RWPE1 (cell line): ENCODE data around the gene TNPO2.

Source experiments
- CTCF ChIA-PET: fragments of 350-600 bp; sonication (Branson Sonifier 250); formaldehyde crosslinking; extraction: SDS; loops from one replicate; lab custom pipeline; 2021; lab: Yijun Ruan, JAX
- POLR2A ChIA-PET: fragments of 400-600 bp; formaldehyde crosslinking; extraction: SDS; loops from one replicate; lab custom pipeline; 2020; ENCODE audit warnings: antibody characterized with exemption; ENCODE audit not compliant: low non-redundant PET; lab: Yijun Ruan, JAX
- DNase-seq: peaks from one replicate; pipeline ENCODE4 v3.0.0; 2012; ENCODE audit warnings: low spot score
- H3K27ac ChIP-seq: fragments of 450-650 bp; 2 replicates; pipeline ENCODE4 v1.5.1; 2017
- TF ChIP-seq, protein P1 (sequence below): fragments of 450-650 bp; conservative IDR thresholded peaks from 2 replicates; pipeline ENCODE4 v1.5.1; 2017; ENCODE audit warnings: low read depth, mild to moderate bottlenecking

The TNPO2 gene

DNA sequence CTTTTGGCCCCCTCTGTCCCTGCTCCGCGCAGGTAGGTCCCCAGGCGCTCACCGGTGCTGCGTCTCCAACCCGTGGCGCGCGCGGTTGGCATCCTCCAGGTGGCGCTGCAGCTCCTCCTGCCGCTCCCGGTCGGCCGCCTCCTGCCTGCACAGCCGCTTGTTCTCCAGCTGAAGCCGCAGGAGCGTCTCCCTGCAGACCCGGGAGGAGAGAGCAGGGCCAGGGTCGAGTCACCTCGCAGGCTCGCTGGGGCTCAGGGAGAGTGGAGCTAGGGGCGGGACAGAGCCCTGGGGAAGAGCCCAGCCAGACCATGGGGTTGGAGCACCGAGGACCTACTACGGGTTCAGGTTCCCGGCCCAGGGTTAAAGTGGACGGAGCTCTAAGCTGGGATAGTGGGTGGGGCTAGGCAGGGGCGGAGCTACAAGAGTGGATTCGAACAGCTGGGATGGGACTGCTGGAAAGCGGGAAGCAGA, 42.4 kb upstream of the TNPO2 start:
- ChIA-PET CTCF (interaction anchor here (0.8 to 2.0 kb wide), 2 partner anchors 9 to 30 kb away, joined by 7 to 9 read pairs; no protein-coding TSS in a partner anchor), POLR2A (no interaction called here)
- H3K27ac ChIP-seq: peak overlapping the region; percentile 19; the same call in 1 of the 2 replicates
- no peak for DNase-seq
- TF ChIP-seq, protein P1, sequence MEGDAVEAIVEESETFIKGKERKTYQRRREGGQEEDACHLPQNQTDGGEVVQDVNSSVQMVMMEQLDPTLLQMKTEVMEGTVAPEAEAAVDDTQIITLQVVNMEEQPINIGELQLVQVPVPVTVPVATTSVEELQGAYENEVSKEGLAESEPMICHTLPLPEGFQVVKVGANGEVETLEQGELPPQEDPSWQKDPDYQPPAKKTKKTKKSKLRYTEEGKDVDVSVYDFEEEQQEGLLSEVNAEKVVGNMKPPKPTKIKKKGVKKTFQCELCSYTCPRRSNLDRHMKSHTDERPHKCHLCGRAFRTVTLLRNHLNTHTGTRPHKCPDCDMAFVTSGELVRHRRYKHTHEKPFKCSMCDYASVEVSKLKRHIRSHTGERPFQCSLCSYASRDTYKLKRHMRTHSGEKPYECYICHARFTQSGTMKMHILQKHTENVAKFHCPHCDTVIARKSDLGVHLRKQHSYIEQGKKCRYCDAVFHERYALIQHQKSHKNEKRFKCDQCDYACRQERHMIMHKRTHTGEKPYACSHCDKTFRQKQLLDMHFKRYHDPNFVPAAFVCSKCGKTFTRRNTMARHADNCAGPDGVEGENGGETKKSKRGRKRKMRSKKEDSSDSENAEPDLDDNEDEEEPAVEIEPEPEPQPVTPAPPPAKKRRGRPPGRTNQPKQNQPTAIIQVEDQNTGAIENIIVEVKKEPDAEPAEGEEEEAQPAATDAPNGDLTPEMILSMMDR: no peak

DNA sequence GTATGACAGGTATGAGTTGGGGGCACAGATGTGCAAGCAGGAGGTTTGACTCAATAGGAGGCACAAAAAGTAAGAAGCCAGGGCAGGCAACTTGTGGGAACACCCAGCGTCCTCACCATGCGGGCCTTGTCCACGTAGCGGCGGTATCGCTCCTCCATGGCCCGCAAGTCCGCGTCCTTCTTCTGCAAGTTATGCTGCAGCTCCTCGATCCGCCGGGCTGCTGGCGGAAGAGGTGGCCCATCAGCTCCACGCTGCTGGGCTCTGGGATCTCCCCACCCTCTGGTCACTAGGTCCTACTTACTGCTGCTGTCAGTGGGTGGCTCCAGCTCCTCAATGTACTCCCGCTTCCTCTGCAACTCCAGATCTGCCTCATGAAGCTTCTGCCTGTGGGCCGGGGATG, 41.0 kb upstream of the TNPO2 start:
- CTCF ChIA-PET: interaction anchor here (0.6 to 2.0 kb wide), 2 partner anchors 32 to 304 kb away, joined by 4 to 9 read pairs; no protein-coding TSS in a partner anchor
- TF ChIP-seq, protein P1: no peak
- peak overlapping the region; percentile 19 for H3K27ac ChIP-seq
- DNase-seq: no peak
- POLR2A ChIA-PET: no interaction called here

DNA sequence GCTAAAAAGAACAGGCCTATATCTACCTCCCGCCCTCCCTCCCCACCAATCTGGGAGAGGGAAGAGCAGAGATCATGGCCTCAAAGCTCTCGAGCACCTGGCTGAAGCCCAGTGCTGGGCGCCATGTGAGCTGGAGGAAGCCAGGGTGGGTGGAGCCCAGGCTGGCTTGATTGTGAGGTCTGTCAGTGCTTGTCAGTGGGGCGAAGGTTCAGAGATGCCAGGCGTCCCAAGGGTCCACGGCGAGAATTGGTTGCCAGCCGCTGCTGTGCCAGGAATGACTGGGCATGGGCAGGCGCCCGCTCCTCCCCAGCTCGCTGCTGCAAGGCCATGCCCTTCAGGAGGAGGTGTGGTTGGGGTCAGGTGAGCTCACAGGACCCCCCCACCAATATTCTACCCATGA, 39.4 kb upstream of the TNPO2 start:
- ChIA-PET POLR2A (no interaction called here), CTCF (interaction anchor here (0.7 kb wide), 1 partner anchor 33 kb away, joined by 3 read pairs; no protein-coding TSS in a partner anchor)
- TF ChIP-seq, protein P1: no peak
- DNase-seq: no peak
- H3K27ac ChIP-seq: peak overlapping the region; percentile 30

DNA sequence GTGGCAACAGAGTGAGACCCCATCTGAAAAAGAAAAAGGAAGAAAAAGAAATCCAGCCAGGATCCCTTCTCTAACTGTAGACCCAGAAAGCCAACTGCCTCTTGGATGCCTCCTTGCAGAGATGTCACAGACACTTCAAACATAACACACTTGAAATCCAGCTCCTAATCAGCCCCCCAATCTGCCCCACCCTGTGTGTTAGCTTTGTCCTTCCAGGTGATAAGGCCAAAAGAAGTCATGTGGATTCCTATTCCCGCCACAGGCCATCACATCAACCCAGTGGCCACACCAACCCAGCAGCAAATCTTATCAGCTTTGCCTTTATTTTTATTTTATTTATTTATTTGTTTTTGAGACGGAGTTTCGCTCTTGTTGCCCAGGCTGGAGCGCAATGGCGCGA, 36.0 kb upstream of the TNPO2 start:
- ChIA-PET POLR2A (interaction anchor here (0.5 to 0.7 kb wide), 2 partner anchors 15 to 39 kb away, joined by 4 to 5 read pairs; no protein-coding TSS in a partner anchor), CTCF (interaction anchor here (0.6 to 2.7 kb wide), 9 partner anchors 9 to 211 kb away, joined by 3 to 25 read pairs (median 4); partner anchors contain the start of gene GET3)
- TF ChIP-seq, protein P1: no peak
- no peak for DNase-seq
- H3K27ac ChIP-seq: 0 out of 2 replicates have a peak overlapping the region, but pooled peaks have one; percentile 16

DNA sequence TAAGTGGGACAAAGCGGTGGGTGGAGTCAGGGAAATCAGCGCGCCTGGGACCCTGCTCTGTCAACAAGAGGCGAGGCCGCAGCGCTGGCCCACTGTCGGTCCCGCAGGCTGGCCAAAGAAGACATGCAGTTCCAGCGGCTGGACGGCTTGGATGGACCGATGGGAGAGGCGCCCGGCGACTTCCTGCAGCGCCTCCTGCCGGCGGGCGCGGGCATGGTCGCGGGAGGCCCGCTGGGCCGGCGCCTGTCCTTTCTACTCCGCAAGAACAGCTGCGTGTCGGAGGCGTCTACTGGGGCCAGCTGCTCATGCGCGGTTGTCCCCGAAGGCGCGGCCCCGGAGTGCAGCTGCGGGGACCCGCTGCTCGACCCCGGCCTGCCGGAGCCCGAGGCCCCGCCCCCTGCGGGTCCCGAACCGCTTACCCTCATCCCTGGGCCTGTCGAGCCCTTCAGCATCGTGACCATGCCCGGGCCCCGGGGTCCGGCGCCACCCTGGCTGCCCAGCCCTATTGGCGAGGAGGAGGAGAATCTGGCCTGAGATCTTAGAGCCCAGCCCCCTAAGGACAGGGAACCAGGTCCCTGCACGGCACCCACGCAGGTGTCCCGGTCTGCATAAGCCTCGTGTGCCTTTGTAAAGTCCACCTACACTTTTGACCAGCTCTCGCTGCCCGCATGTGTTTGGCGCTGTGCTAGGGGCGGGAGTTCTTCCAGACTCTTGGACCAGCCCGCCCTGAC, 34.0 kb upstream of the TNPO2 start:
- H3K27ac ChIP-seq: no peak overlapping the region
- peak; percentile 27 for DNase-seq
- POLR2A ChIA-PET: no interaction called here
- TF ChIP-seq, protein P1: peak; percentile 76
- CTCF ChIA-PET: interaction anchor here (0.6 to 2.8 kb wide), 19 partner anchors 8 to 115 kb away, joined by 3 to 19 read pairs (median 4); no protein-coding TSS in a partner anchor

DNA sequence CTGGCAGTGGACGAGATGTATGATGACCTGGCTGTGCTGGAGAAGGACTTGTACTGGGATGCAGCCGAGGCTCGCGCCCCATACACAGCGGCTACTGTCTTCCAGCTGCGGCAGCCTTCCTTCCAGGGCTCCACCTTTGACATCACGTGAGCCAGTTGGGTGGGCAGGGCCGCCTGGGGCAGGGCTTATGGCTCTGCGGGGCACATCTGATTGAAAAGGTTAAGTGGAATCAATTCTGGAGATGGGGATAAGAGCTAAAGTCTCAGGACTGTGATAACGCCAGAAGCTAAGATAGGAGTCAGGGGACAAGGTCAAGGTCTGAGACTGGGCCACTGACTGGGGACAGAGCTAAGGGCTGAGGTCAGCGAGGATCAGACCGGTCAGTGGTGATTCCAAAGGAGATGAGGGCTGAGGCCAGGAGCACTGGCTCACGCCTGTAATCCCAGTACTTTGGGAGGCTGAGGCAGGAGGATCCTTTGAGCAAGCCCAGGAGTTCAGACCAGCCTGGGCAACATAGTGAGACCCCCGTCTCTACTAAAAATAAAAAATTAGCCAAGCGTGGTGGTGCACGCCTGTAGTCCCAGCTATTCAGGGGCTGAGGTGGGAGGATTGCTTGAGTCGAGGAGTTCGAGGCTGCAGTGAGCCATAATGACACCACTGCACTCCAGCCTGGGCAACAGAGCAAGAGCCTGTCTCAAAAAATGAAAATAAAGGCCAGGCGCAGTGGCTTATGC, 32.6 kb upstream of the TNPO2 start:
- TF ChIP-seq, protein P1: no peak
- ChIA-PET CTCF (interaction anchor here (0.7 to 2.8 kb wide), 3 partner anchors 40 to 134 kb away, joined by 3 to 19 read pairs (median 3); no protein-coding TSS in a partner anchor), POLR2A (no interaction called here)
- no peak for DNase-seq
- H3K27ac ChIP-seq: no peak overlapping the region
